IMR-90 (cell line): ENCODE measurements around the gene SLC43A2. TPM values are rescaled to one million over a fixed set of nuclear protein-coding genes. Genes with fewer than 3 reads are reported as not detected.
A peak's percentile ranks its signal among the peaks of the same experiment; 100 is the strongest.

Experiments
- ATAC-seq: fragments of 200-7000 bp; cut with Tn5 transposase; 2 replicates; pipeline ENCODE4 v1.9.1; 2020; ENCODE audit warnings: low read depth, mild to moderate bottlenecking, moderate library complexity
- BruUV-seq: library from RNA; stranded (reverse); fragments of 400-500 nt; replicated peaks from 2 replicates; lab custom pipeline; 2021; lab: Mats Ljungman, UMichigan
- CTCF ChIA-PET: fragments of 300-600 bp; formaldehyde crosslinking; extraction: SDS; loops from one replicate; lab custom pipeline; 2021; ENCODE audit warnings: antibody characterized with exemption; lab: Yijun Ruan, JAX
- POLR2A ChIA-PET: fragments of 300-600 bp; sonication (Branson Sonifier 250); formaldehyde crosslinking; loops from one replicate; lab custom pipeline; 2022; ENCODE audit warnings: antibody characterized with exemption; ENCODE audit not compliant: unreplicated experiment; lab: Charles Lee
- DNase-seq: peaks from one replicate; pipeline ENCODE4 v3.0.0; 2013
- H2AFZ ChIP-seq: replicated peaks from 2 replicates; pipeline ENCODE3; 2013; ENCODE audit warnings: low read length, mild to moderate bottlenecking; ENCODE audit not compliant: poor library complexity
- H2AK5ac ChIP-seq: 2 replicates; pipeline ENCODE4 v1.6.1; 2013; ENCODE audit warnings: low read depth, low read length, inconsistent platforms
- H2AK9ac ChIP-seq: replicated peaks from 2 replicates; pipeline ENCODE3; 2013; ENCODE audit warnings: mild to moderate bottlenecking, low read depth, low read length, moderate library complexity; ENCODE audit not compliant: poor library complexity
- H2BK120ac ChIP-seq: 2 replicates; pipeline ENCODE4 v1.6.1; 2013; ENCODE audit warnings: low read depth, low read length, inconsistent platforms
- H2BK15ac ChIP-seq: 3 replicates; pipeline ENCODE4 v1.6.1; 2013; ENCODE audit warnings: low read depth, low read length, inconsistent platforms
- H2BK20ac ChIP-seq: 2 replicates; pipeline ENCODE4 v1.6.1; 2013; ENCODE audit warnings: low read depth, mild to moderate bottlenecking, inconsistent platforms, low read length, moderate library complexity
- H2BK5ac ChIP-seq: 2 replicates; pipeline ENCODE4 v1.6.1; 2013; ENCODE audit warnings: mild to moderate bottlenecking, low read depth, low read length, inconsistent platforms; ENCODE audit not compliant: poor library complexity, severe bottlenecking
- H3K14ac ChIP-seq: replicated peaks from 2 replicates; pipeline ENCODE4 v1.6.1; 2013; ENCODE audit warnings: low read depth, low read length, inconsistent platforms
- H3K18ac ChIP-seq: 2 replicates; pipeline ENCODE4 v1.6.1; 2013; ENCODE audit warnings: low read depth, low read length, control low read depth
- H3K23ac ChIP-seq: 2 replicates; pipeline ENCODE4 v1.6.1; 2013; ENCODE audit warnings: low read depth, low read length, inconsistent platforms
- H3K27ac ChIP-seq: 2 replicates; pipeline ENCODE4 v1.5.1; 2013; ENCODE audit warnings: mild to moderate bottlenecking, control low read depth, low read length; ENCODE audit not compliant: insufficient read depth
- H3K27me3 ChIP-seq: 2 replicates; pipeline ENCODE4 v1.6.1; 2013; ENCODE audit warnings: low read length; ENCODE audit not compliant: control insufficient read depth, insufficient read depth
- H3K36me3 ChIP-seq: 2 replicates; pipeline ENCODE4 v1.6.1; 2013; ENCODE audit warnings: low read length, mixed read lengths; ENCODE audit not compliant: control insufficient read depth, insufficient read depth
- H3K4ac ChIP-seq: 2 replicates; pipeline ENCODE4 v1.6.1; 2013; ENCODE audit warnings: low read depth, low read length, inconsistent platforms
- H3K4me1 ChIP-seq: 2 replicates; pipeline ENCODE4 v1.6.1; 2013; ENCODE audit warnings: low read length, mixed read lengths; ENCODE audit not compliant: control insufficient read depth, insufficient read depth
- H3K4me2 ChIP-seq: 2 replicates; pipeline ENCODE4 v1.6.1; 2013; ENCODE audit warnings: low read depth, mild to moderate bottlenecking, control low read depth, low read length, moderate library complexity
- H3K4me3 ChIP-seq: 2 replicates; pipeline ENCODE4 v1.5.1; 2013; ENCODE audit warnings: low read depth, mild to moderate bottlenecking, control low read depth, low read length, moderate library complexity; ENCODE audit not compliant: insufficient read depth
- H3K56ac ChIP-seq: 2 replicates; pipeline ENCODE4 v1.6.1; 2013; ENCODE audit warnings: low read length, inconsistent platforms; ENCODE audit not compliant: insufficient read depth; ENCODE audit errors: extremely low read depth
- H3K79me1 ChIP-seq, 2 experiments: 2 replicates each; pipeline ENCODE4 v1.6.1; 2013; ENCODE audit warnings: low read length in 2 of 2, inconsistent platforms in 1 of 2, low read depth in 1 of 2
- H3K9ac ChIP-seq: 2 replicates; pipeline ENCODE4 v1.6.1; 2013; ENCODE audit warnings: low read depth, low read length, control low read depth
- H3K9me1 ChIP-seq: 2 replicates; pipeline ENCODE4 v1.6.1; 2013; ENCODE audit warnings: low read length, inconsistent platforms; ENCODE audit not compliant: insufficient read depth
- H3K9me3 ChIP-seq: 2 replicates; pipeline ENCODE4 v1.6.1; 2013; ENCODE audit warnings: low read length; ENCODE audit not compliant: control insufficient read depth, insufficient read depth
- H4K20me1 ChIP-seq: 2 replicates; pipeline ENCODE4 v1.6.1; 2013; ENCODE audit warnings: low read length, inconsistent platforms; ENCODE audit not compliant: insufficient read depth
- H4K5ac ChIP-seq: 2 replicates; pipeline ENCODE4 v1.6.1; 2013; ENCODE audit warnings: mild to moderate bottlenecking, low read depth, low read length, control low read depth
- H4K8ac ChIP-seq, 2 experiments: 2 replicates each; pipeline ENCODE4 v1.6.1; 2013; ENCODE audit warnings: low read depth in 2 of 2, low read length in 2 of 2, control low read depth in 1 of 2, inconsistent platforms in 1 of 2
- H4K91ac ChIP-seq: 2 replicates; pipeline ENCODE4 v1.6.1; 2013; ENCODE audit warnings: low read depth, low read length, inconsistent platforms; ENCODE audit not compliant: insufficient read depth
- CEBPB ChIP-seq: IDR thresholded peaks from 2 replicates; pipeline ENCODE4 v1.6.1; 2012; ENCODE audit warnings: low read depth, low read length, improper control_type of control experiment
- CHD1 ChIP-seq: IDR thresholded peaks from 2 replicates; pipeline ENCODE4 v1.6.1; 2012; ENCODE audit warnings: low read depth, low read length, improper control_type of control experiment
- CTCF ChIP-seq: conservative IDR thresholded peaks from 2 replicates; pipeline ENCODE4 v1.5.1; 2012; ENCODE audit warnings: mild to moderate bottlenecking, low read depth, low read length, improper control_type of control experiment
- NFE2L2 ChIP-seq: fragments of 150-350 bp; IDR thresholded peaks from 2 replicates; pipeline ENCODE4 v1.6.1; 2016; ENCODE audit warnings: low read depth, mild to moderate bottlenecking, low read length
- POLR2A ChIP-seq: IDR thresholded peaks from 2 replicates; pipeline ENCODE4 v1.6.1; 2012; ENCODE audit warnings: mild to moderate bottlenecking, low read depth, low read length
- RCOR1 ChIP-seq: IDR thresholded peaks from 2 replicates; pipeline ENCODE4 v1.6.1; 2012; ENCODE audit warnings: mild to moderate bottlenecking, low read length, improper control_type of control experiment; ENCODE audit not compliant: insufficient replicate concordance
- RFX5 ChIP-seq: IDR thresholded peaks from 2 replicates; pipeline ENCODE4 v1.8.0; 2012; ENCODE audit warnings: low read depth, mild to moderate bottlenecking, low read length, moderate library complexity
- SMC3 ChIP-seq: fragments of 150-350 bp; IDR thresholded peaks from 2 replicates; pipeline ENCODE4 v1.6.1; 2016; ENCODE audit warnings: low read depth, mild to moderate bottlenecking, antibody characterized with exemption, low read length, moderate library complexity
- WGBS, 2 experiments: methylation state at CpG; one replicate each; pipeline versions ENCODE4 v1.1.5 to v1.1.7; 2013; ENCODE audit warnings: missing lambda C conversion rate in 2 of 2; ENCODE audit not compliant: insufficient read length in 1 of 2; ENCODE audit errors: extremely low coverage in 2 of 2; 5-methylcytosine and 5-hydroxymethylcytosine counted together
- dilution Hi-C: fragments of 300-500 bp; cut with HindIII; formaldehyde crosslinking; loops from one replicate; pipeline ENCODE4 v1.14.3; 2018; ENCODE audit warnings: low sequenced_read_pairs; ENCODE audit not compliant: unreplicated experiment
- in situ Hi-C: fragments of 300-500 bp; cut with MboI; formaldehyde crosslinking; loops from 3 replicates; pipeline ENCODE4 v1.14.3; 2019; ENCODE audit warnings: low sequenced_read_pairs, inconsistent platforms, mixed read lengths
- intact Hi-C: fragments of 100-400 bp; cut with micrococcal nuclease; formaldehyde crosslinking; loops from 2 replicates; pipeline ENCODE4 v1.10.0; 2022
- polyA plus RNA-seq, 3 experiments: library from polyadenylated mRNA; depleted of rRNA; stranded (reverse); fragments of >200 nt; gene quantifications; 2 replicates each; pipeline ENCODE4 v1.2.3, GENCODE V29; 2012; ENCODE audit warnings: low replicate concordance in 1 of 3
- total RNA-seq: library from RNA; depleted of rRNA; stranded (reverse); fragments of >200 nt; gene quantifications from 2 replicates; pipeline ENCODE4 v1.2.3, GENCODE V29; 2012

SLC43A2 gene
- total and polyA plus RNA-seq, 2 of the 4 experiments (the other 2 are of a cell fraction): 3.8 to 9.0 TPM

GRCh38 chr17:1559047-1560043, 69.3 kb downstream of the SLC43A2 start:
- no peak overlapping the region for H3K18ac ChIP-seq
- CTCF ChIA-PET: no interaction called here
- dilution Hi-C loops: no loop called here

More at GRCh38 chr17:1559047-1560043, 69.3 kb downstream of the SLC43A2 start:
- Histone ChIP-seq H4K91ac (no peak overlapping the region), H2AK5ac (no peak overlapping the region), H4K8ac (no peak overlapping the region), H2BK15ac (no peak overlapping the region), H3K14ac (no peak overlapping the region), H3K27ac (no peak overlapping the region), H3K4me1 (peaks cover 9% of the 10 kb centered on the region; the same call in 1 of the 2 replicates), H2BK20ac (no peak overlapping the region), H3K9ac (no peak overlapping the region), H3K4me2 (no peak overlapping the region), H2BK5ac (no peak overlapping the region), H2BK120ac (no peak overlapping the region), H2AFZ (no peak overlapping the region), H3K79me1 (peaks cover 20 to 74% of the 10 kb centered on the region in 2 experiments), H3K56ac (no peak overlapping the region), H3K36me3 (peaks cover 13% of the 10 kb centered on the region), H3K27me3 (no peaks in the 10 kb centered on the region), H3K4me3 (no peak overlapping the region), H3K9me1 (peaks cover 33% of the 10 kb centered on the region), H2AK9ac (no peak overlapping the region), H4K5ac (no peak overlapping the region), H3K4ac (no peak overlapping the region), H3K9me3 (no peaks in the 10 kb centered on the region), H4K20me1 (peaks cover 70% of the 10 kb centered on the region), H3K23ac (peak overlapping the region; percentile 45; the same call in 1 of the 2 replicates)
- in situ Hi-C loops: no loop called here
- WGBS, 2 experiments: 79% methylated on average over 6 of the region's 10 CpGs; no CpG with 5 or more reads in 1 of the 2 experiments
- ATAC-seq: no peak
- TF ChIP-seq CTCF: no peak
- TF ChIP-seq CHD1: no peak
- TF ChIP-seq NFE2L2: no peak
- no peak for TF ChIP-seq CEBPB
- TF ChIP-seq RCOR1: no peak
- no peak for TF ChIP-seq SMC3
- TF ChIP-seq RFX5: no peak
- no peak for TF ChIP-seq POLR2A
- intact Hi-C loops: loop anchor here (5.0 kb wide), 1 partner anchor 282 kb away; the partner anchor contains the start of gene TRARG1
- BruUV-seq: no TSS peak
- DNase-seq: no peak
- POLR2A ChIA-PET: no interaction called here
